GM23338 (cell line): Measurements from ENCODE around the gene TMEFF1. TPM values are rescaled to one million over a fixed set of nuclear protein-coding genes. Genes with fewer than 3 reads are reported as not detected.

Source experiments
- EZH2 ChIP-seq: fragments of 200-600 bp; sonication (generic); IDR thresholded peaks from one replicate; pipeline ENCODE4 v1.8.0; 2017; ENCODE audit warnings: antibody characterized with exemption, mild to moderate bottlenecking, low read depth; ENCODE audit not compliant: unreplicated experiment
- REST ChIP-seq: IDR thresholded peaks from one replicate; pipeline ENCODE4 v1.6.1; 2018; ENCODE audit warnings: antibody characterized with exemption; ENCODE audit not compliant: unreplicated experiment
- STAT1 ChIP-seq: IDR thresholded peaks from one replicate; pipeline ENCODE4 v1.6.1; 2016; ENCODE audit warnings: antibody characterized with exemption; ENCODE audit not compliant: unreplicated experiment
- polyA plus RNA-seq: library from polyadenylated mRNA; unstranded; fragments of >200 nt; fragmentation: Nextera tagmentation; extraction: Ambion mirVana; gene quantifications from 2 replicates; pipeline ENCODE4 v1.2.1, GENCODE V29; 2016
- total RNA-seq: library from RNA; depleted of rRNA; stranded (reverse); fragments of >200 nt; shearing (Covaris generic); gene quantifications from 2 replicates; pipeline ENCODE4 v1.2.3, GENCODE V29; 2014
- TF ChIP-seq, protein P1 (sequence below): fragments of 250-450 bp; sonication (Bioruptor Pico); IDR thresholded peaks from 2 replicates; pipeline ENCODE4 v1.5.0; 2020; ENCODE audit warnings: mild to moderate bottlenecking, moderate library complexity

Gene TMEFF1
- total and polyA plus RNA-seq, 2 experiments from 2014 or later = 6.6 to 85.2 TPM

GRCh38 chr9:100515578-100516494 is 42.9 kb downstream of the TMEFF1 start (continued):
- TF ChIP-seq REST (no peak), EZH2 (no peak), STAT1 (no peak)
- TF ChIP-seq, protein P1, sequence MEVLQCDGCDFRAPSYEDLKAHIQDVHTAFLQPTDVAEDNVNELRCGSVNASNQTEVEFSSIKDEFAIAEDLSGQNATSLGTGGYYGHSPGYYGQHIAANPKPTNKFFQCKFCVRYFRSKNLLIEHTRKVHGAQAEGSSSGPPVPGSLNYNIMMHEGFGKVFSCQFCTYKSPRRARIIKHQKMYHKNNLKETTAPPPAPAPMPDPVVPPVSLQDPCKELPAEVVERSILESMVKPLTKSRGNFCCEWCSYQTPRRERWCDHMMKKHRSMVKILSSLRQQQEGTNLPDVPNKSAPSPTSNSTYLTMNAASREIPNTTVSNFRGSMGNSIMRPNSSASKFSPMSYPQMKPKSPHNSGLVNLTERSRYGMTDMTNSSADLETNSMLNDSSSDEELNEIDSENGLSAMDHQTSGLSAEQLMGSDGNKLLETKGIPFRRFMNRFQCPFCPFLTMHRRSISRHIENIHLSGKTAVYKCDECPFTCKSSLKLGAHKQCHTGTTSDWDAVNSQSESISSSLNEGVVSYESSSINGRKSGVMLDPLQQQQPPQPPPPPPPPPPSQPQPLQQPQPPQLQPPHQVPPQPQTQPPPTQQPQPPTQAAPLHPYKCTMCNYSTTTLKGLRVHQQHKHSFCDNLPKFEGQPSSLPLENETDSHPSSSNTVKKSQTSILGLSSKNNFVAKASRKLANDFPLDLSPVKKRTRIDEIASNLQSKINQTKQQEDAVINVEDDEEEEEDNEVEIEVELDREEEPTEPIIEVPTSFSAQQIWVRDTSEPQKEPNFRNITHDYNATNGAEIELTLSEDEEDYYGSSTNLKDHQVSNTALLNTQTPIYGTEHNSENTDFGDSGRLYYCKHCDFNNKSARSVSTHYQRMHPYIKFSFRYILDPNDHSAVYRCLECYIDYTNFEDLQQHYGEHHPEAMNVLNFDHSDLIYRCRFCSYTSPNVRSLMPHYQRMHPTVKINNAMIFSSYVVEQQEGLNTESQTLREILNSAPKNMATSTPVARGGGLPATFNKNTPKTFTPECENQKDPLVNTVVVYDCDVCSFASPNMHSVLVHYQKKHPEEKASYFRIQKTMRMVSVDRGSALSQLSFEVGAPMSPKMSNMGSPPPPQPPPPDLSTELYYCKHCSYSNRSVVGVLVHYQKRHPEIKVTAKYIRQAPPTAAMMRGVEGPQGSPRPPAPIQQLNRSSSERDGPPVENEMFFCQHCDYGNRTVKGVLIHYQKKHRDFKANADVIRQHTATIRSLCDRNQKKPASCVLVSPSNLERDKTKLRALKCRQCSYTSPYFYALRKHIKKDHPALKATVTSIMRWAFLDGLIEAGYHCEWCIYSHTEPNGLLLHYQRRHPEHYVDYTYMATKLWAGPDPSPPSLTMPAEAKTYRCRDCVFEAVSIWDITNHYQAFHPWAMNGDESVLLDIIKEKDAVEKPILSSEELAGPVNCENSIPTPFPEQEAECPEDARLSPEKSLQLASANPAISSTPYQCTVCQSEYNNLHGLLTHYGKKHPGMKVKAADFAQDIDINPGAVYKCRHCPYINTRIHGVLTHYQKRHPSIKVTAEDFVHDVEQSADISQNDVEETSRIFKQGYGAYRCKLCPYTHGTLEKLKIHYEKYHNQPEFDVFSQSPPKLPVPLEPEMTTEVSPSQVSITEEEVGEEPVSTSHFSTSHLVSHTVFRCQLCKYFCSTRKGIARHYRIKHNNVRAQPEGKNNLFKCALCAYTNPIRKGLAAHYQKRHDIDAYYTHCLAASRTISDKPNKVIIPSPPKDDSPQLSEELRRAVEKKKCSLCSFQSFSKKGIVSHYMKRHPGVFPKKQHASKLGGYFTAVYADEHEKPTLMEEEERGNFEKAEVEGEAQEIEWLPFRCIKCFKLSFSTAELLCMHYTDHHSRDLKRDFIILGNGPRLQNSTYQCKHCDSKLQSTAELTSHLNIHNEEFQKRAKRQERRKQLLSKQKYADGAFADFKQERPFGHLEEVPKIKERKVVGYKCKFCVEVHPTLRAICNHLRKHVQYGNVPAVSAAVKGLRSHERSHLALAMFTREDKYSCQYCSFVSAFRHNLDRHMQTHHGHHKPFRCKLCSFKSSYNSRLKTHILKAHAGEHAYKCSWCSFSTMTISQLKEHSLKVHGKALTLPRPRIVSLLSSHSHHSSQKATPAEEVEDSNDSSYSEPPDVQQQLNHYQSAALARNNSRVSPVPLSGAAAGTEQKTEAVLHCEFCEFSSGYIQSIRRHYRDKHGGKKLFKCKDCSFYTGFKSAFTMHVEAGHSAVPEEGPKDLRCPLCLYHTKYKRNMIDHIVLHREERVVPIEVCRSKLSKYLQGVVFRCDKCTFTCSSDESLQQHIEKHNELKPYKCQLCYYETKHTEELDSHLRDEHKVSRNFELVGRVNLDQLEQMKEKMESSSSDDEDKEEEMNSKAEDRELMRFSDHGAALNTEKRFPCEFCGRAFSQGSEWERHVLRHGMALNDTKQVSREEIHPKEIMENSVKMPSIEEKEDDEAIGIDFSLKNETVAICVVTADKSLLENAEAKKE (CRISPR knock-in tag) = no peak
